Brain pericyte (primary cell): ENCODE results near the gene PPL.
"Not testable (repeated sequence)": the region's sequence is repeated elsewhere in the genome, so short reads cannot be mapped to it uniquely, and the experiment has no call there.

Source experiments
- DNase-seq: peaks from one replicate; pipeline ENCODE4 v3.0.0-alpha.2; 2012; ENCODE audit warnings: low read depth, low spot score

PPL gene

DNA sequence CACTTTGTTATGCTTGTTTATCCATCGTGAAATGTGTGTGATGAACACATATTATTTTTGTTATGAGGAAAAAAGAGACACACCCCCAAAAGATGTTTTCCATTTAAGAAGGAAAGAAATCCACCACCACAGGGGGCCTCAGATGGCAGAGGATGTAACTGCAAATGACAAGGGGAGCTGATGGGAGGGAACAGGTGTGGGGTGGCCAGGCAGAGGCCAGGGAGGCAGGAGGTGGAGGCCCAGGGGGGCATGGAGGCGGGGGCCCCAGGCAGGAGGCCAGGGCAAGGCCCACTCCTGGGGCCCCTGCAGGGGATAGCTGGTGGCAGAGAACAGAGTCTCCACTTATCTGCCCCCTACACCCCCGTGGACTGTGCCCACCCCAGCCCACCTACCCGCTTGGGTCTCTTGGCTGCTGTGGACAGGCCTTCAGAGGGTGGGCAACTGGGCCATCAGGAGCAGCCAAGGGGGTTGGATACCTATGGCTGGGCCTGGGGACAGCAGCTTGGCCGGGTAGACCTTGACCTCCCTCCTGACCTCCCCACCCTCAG is 28.0 kb downstream of the PPL start:
- DNase-seq = no peak

GRCh38 chr16:4904942-4905615 is 31.9 kb downstream of the PPL start:
- no peak for DNase-seq

DNA sequence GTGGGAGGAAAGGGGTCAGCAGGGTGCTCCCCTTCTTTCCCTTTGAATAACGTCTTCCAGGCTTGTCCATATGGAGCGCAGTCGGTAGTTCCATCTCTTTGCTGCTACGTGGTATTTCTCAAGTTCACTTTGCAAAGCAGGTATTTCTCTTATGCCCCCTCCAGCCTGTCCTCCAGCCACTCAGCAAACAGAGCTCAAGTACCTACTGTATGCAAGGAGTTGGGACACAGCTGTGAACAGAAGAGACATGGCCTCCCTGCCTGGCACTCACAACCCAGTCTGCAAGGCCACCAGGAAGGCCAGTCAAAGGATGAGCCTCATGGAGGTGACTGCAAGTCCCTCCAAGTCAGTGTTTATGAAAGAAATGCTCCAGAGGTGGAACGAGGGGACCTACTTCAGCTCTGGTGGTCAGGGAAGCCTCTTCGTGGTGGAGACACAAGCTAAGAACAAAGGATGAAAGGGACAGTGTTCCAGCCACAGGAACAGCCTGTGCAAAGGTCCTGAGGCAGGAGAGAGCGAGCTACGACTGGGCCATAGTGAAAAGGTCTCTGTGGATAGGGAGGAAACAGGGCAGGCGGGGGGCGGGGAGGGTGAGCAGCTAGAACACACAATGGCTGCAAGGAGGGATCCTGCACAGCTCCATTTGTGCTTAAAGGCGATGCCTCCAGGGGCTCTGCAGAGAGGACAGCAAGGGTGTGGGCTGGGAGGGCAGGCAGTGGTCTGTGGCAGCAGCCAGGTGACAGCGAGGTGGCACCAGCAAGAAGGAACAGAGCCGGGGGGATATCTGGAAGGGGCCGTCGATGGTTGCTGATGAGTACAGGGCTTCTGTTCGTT is 32.6 kb downstream of the PPL start:
- DNase-seq = no peak

DNA sequence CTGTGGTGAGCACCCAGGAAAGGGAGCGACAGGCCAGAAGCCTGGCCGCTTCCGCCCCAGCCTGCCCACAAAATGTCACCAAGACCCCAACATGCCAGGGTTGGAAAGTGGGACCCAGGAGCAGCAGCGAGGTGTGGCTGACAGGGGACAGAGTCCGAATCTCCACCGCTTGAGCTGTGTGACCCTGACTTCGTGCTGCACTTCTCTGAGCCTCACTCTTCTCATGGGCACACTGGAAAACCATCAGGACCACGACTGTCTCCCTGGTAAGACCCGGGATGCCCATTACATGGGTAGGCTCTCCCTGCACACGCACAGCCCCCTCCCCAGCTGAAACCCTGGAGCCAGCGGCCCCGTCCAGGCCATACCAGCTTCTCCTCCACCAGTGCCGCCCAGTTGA is 34.9 kb downstream of the PPL start:
- DNase-seq = no peak

- DNase-seq = no peak
These were observed 36.2 kb downstream of the PPL start for GRCh38 chr16:4900750-4901149.

DNA sequence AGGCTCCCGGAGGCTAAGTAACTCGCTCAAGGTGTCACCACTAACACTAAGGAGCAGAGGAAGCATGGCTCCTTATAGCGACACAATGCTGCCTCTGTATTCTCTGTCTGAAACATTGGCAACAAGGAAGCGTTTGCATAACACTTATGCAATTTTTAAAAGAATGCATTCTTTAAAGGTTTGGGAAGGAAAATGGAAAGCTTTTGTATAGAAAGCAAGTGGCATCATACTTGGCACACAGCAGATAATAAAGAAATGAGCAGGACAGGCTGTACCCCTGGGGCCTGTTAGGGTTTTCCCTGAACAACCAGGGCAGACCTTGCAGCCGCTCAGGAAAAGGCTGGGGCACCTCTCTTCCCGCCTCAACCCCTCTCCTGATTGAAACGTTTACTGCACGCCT is 36.9 kb downstream of the PPL start:
- no peak for DNase-seq

DNA sequence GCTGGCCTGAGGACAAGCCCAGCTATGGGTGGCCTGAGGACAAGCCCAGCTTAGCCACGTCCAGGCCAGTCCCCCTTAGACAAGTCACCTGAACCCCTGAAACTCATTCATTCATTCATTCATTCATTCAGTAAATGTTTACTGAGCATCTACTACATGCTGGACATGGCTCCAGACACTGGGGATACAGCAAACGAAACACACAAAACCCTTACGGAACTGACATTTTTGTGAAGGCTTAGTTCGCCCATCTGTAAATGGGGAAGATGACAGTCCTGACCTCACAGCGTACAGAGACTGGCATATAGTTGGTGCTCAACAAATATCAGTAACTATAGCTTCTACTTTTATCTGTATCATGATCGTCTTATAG is 37.5 kb downstream of the PPL start:
- DNase-seq = no peak

DNA sequence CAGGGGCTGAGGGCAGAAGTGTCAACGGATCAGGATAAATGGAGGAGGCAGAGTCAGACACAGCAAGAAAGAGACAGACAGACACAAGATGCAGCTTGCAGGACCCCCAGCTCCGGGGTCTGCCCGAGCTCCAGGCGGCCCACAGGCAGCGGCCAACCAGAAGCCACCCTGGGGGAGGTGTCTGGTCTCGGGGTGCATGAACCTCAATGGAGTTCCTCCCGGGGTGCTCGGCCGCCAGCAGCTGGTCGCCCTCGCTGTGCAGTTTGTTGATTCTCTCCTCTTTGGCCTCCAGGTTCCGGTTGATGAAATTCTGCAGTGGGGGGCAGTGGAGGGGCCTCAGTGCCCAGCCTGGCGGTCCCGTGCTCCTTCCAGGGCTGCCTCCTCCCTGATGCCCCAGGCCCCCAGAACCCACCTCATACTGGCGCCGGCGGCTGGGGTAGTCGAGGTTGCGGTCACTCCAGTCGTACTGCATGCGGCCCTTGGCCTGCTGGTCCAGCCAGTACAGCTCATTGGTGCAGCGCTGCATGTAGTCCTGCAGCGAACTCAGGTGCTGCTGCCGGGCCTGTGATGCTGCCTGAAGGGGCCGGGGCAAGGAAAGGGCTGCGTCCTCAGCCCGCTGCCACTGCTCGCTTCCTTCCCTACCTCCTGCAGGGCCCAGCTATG is 38.0 kb downstream of the PPL start:
- no peak for DNase-seq

DNA sequence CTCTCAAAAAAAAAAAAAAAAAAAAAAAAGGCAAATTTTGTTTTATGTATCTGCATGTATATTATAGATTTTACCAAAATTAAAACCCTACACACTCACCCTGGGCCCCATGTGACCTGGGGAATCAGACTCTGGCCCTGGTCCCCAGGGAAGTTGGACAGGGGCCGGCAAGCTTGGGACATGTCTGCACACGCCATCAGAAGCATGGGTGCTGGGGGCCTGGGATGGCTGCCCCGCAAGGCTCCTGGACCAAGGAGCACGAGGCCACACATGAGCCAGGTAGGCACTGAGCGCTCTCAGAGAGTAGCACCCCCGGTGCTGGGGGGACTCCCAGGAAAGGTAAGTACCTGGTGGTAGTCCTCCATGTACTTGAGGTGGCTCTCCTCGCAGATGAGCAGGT is 39.6 kb downstream of the PPL start:
- no peak for DNase-seq

DNA sequence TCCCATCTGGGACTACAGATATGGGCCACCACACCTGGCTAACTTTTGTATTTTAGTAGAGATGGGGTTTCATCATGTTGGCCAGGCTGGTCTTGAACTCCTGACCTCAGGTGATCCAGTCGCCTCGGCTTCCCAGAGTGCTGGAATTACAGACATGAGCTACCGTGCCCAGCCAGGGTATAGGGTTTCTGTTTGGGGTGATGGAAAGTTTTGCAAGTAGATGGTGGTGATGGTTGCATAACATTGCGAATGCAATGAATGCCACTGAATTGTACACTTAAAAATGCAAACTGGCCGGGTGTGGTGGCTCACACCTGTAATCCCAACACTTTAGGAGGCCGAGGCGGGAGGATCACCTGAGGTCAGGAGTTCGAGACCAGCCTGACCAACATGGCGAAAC is 40.2 kb downstream of the PPL start:
- DNase-seq = not testable (repeated sequence)

- DNase-seq = no peak
These were observed 41.6 kb downstream of the PPL start for GRCh38 chr16:4895366-4895765.

GRCh38 chr16:4894276-4895150 is 42.4 kb downstream of the PPL start:
- no peak for DNase-seq

DNA sequence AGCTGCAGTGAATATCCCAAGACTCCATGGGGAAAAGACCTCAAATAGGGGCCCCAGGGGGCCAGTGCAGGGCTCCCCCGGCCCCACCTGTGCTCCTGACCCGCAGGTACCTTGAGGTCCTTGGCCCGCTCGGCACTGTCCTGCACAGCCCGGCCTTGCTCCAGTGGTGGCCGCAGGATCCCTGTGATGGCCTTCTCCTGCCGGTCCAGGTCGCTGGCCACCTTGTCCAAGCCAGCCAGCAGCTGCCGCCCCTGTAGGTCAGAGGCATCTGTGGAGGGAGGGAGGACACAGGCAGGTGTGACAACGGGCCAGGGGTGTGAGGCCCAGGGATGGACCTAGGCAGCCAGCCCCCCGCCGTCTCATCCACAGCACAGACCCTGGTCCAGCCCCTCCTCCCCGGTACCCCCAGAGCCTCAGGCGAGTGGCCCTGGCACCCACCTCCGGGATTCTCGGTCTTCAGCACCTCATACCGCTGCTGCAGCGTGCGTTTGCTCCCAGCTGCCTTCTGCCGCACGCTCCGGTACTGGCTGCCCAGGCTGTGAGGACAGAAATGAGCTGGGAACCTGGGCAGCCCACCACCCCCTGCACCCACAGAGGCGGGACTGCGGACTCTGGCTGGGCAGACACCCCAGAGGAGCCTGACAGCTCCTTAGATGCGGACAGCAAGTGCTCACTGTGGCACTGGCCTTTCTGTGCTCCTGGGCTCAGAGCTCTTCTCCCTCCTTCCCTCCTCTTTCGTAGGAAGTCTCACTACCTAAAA is 43.7 kb downstream of the PPL start:
- no peak for DNase-seq

GRCh38 chr16:4892361-4893102 is 44.4 kb downstream of the PPL start:
- no peak for DNase-seq

- DNase-seq = no peak
These were observed 45.1 kb downstream of the PPL start for GRCh38 chr16:4891886-4892216.

GRCh38 chr16:4891097-4891885 is 45.7 kb downstream of the PPL start:
- no peak for DNase-seq

GRCh38 chr16:4890686-4891085 is 46.3 kb downstream of the PPL start:
- no peak for DNase-seq

GRCh38 chr16:4890026-4890425 is 46.9 kb downstream of the PPL start:
- DNase-seq = no peak

DNA sequence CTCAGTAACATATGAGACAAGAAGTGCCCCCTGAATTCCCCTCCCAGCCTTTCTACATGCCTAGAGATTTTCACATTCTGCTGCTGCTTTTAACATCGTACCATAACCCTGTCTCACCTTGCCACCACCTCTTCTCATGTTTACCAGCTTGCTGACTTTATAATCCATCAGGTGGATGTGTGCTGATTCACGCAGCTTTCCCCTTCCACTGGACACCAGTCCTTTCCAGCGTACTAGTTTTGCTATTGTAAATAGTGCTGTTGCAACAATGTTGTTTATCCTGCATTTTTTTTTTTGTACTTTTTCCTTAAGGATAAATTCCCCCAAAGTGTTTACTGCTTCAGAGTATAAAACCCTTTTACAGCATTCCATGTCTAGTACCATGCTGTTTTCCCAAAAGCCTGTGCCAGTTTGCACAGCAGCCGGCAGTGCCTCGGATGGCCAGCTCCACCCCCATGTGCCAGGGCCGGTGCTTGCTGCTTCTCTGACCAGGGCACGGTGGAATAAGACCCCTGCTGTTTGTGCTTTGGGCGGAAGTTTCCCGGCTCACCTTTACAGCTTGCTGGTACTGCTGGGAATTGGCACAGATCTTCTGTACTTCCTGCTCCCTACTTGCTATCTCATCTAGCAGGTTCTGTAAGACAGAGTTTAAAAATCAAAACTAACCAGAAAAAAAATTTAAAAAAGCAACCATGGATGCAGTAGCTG is 48.4 kb downstream of the PPL start:
- no peak for DNase-seq
